ENCODE measurements around the gene CACNB2.

CACNB2 gene

GRCh38 chr10:18350340-18350739, 210.1 kb downstream of the CACNB2 start:
- H3K27ac ChIP-seq: no peak overlapping the region
- ChIA-PET POLR2A (ENCODE audit: low non-redundant PET) (no interaction called here), CTCF (no interaction called here)
- no peak for DNase-seq (ENCODE audit: low spot score)
- no peak for TF ChIP-seq CTCF (conservative IDR thresholded peaks at IDR 0.05; ENCODE audit: low read depth)

GRCh38 chr10:18351421-18351820, 211.2 kb downstream of the CACNB2 start:
- H3K27ac ChIP-seq: no peak overlapping the region
- no peak for DNase-seq (ENCODE audit: low spot score)
- TF ChIP-seq CTCF (conservative IDR thresholded peaks at IDR 0.05; ENCODE audit: low read depth): no peak
- ChIA-PET CTCF (interaction anchor here (0.6 kb wide), 1 partner anchor 1574 kb away, joined by 3 read pairs; no protein-coding TSS in a partner anchor), POLR2A (ENCODE audit: low non-redundant PET) (no interaction called here)

- no peak for DNase-seq (ENCODE audit: low spot score)
- no peak overlapping the region for H3K27ac ChIP-seq
- CTCF ChIA-PET: no interaction called here
- no peak for TF ChIP-seq CTCF (conservative IDR thresholded peaks at IDR 0.05; ENCODE audit: low read depth)
- POLR2A ChIA-PET (ENCODE audit: low non-redundant PET): no interaction called here
Measured at GRCh38 chr10:18352175-18352574, 212.0 kb downstream of the CACNB2 start.

- DNase-seq (ENCODE audit: low spot score): no peak
- TF ChIP-seq CTCF (conservative IDR thresholded peaks at IDR 0.05; ENCODE audit: low read depth): no peak
- ChIA-PET POLR2A (ENCODE audit: low non-redundant PET) (no interaction called here), CTCF (no interaction called here)
- no peak overlapping the region for H3K27ac ChIP-seq
Measured at GRCh38 chr10:18359812-18360211, 219.6 kb downstream of the CACNB2 start.

GRCh38 chr10:18362892-18363291, 222.7 kb downstream of the CACNB2 start:
- ChIA-PET CTCF (no interaction called here), POLR2A (ENCODE audit: low non-redundant PET) (no interaction called here)
- DNase-seq (ENCODE audit: low spot score): no peak
- no peak for TF ChIP-seq CTCF (conservative IDR thresholded peaks at IDR 0.05; ENCODE audit: low read depth)
- H3K27ac ChIP-seq: no peak overlapping the region

GRCh38 chr10:18364987-18365775, 225.0 kb downstream of the CACNB2 start:
- H3K27ac ChIP-seq: no peak overlapping the region
- POLR2A ChIA-PET (ENCODE audit: low non-redundant PET): no interaction called here
- CTCF ChIA-PET: no interaction called here
- TF ChIP-seq CTCF (conservative IDR thresholded peaks at IDR 0.05; ENCODE audit: low read depth): no peak
- no peak for DNase-seq (ENCODE audit: low spot score)

All from RWPE1 (cell line).